ENCODE data around the gene SH3D21. TPM values are rescaled to one million over a fixed set of nuclear protein-coding genes. Genes with fewer than 3 reads are reported as not detected.
A peak's percentile ranks its signal among the peaks of the same experiment; 100 is the strongest.

Gene SH3D21
- total and polyA plus RNA-seq, 2 donors (not counting 1 experiment from before 2014, with no cell fraction given) = 0.49 to 1.8 TPM

DNA sequence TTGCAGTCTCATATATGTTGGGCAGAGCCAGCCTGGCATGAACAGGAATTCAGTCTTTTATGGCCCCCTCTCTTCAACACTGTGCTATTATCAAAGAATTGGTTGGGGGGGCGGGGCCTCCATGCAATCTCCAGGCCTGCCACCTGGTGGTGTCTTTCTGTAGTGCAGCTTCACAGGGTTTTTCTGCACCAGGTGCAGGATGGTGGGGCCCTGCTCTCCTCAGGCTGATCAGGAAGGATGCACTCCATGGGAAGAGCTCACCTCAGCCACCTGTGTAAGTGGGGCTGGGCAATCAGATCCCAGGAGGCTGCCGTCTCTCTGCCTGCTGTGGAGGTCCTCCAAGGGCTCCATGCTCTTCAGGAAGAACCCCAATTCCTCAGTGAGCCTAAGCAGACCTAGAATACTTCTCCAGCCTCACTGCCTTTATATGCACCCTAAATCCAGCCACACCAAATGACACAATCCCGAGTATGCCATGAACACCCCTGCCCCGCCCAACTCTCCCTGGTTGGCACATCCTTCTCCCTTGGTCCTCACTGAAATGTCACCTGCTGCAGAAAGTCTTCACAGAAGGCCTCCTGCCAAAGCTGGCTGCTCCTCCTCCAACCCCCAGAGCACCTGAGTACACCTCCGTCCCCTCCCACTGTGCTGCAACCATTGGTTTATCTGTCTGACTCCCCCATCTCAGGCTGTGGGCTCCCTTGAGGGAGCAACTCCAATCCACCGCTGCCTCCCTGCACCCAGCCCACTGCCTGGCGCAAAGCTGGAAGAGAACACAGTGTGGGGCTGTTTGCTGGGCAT lies 63.1 kb downstream of the SH3D21 start:
- ATAC-seq (ENCODE audit: low read depth) (peak; percentile 63), DNase-seq (peak; percentile 89)
- H4K20me1 ChIP-seq (ENCODE audit: control insufficient read depth, insufficient read depth, low read length, poor library complexity, severe bottlenecking) = peaks cover 29% of the 10 kb centered on the region
- no peaks in the 10 kb centered on the region for H3K9me3 ChIP-seq (ENCODE audit: control extremely low read depth in 1 of 3, control insufficient read depth in 2 of 3, insufficient read depth in 1 of 3, low read length in 2 of 3)
- H3K36me3 ChIP-seq (replicated peaks in 1 of 2; ENCODE audit: control extremely low read depth in 1 of 2, control insufficient read depth in 1 of 2, extremely low read depth in 1 of 2, insufficient read depth in 2 of 2, low read length in 1 of 2) = peaks cover 0 to 41% of the 10 kb centered on the region in 2 experiments
- ChIA-PET CTCF (interaction anchor here (0.6 to 6.7 kb wide), 22 partner anchors 8 to 220 kb away, joined by 3 to 52 read pairs (median 6); partner anchors contain the start of genes LSM10, SH3D21 and TRAPPC3), POLR2A (interaction anchor here (1.0 to 1.1 kb wide), 2 partner anchors 21 to 145 kb away, joined by 3 to 4 read pairs; partner anchors contain the start of gene THRAP3)
- H3K27ac ChIP-seq (ENCODE audit: low read length in 2 of 2) = no peak overlapping the region
- H3K9me3 Mint-ChIP-seq (ENCODE audit: insufficient read depth) = no peaks in the 10 kb centered on the region
- H3K79me2 ChIP-seq (ENCODE audit: control insufficient read depth, insufficient read depth, low read length) = peaks cover 95% of the 10 kb centered on the region
- 55% methylated on average over 7 of the region's 7 CpGs for WGBS (ENCODE audit: insufficient coverage)
- no peak overlapping the region for H3K4me3 ChIP-seq (ENCODE audit: control extremely low read depth in 1 of 5, extremely low read depth in 1 of 5, insufficient read depth in 1 of 5, low read depth in 2 of 5, low read length in 4 of 5)
- intact Hi-C loops (cut with micrococcal nuclease) = loop anchor here (1.0 to 5.0 kb wide), 5 partner anchors 26 to 62 kb away; partner anchors contain the start of genes EVA1B, LSM10 and SH3D21
- peak overlapping the region; percentile 17 for H3K4me2 ChIP-seq (replicated peaks; ENCODE audit: low read depth, low read length, poor library complexity, severe bottlenecking)
- peak overlapping the region; percentile 83 for H3K27ac Mint-ChIP-seq
- H3K27me3 ChIP-seq (replicated peaks in 1 of 4; ENCODE audit: control extremely low read depth in 1 of 4, control insufficient read depth in 3 of 4, insufficient read depth in 4 of 4, low read length in 3 of 4) = no peaks in the 10 kb centered on the region
- H3K4me3 Mint-ChIP-seq = peak overlapping the region; percentile 16
- no peak overlapping the region for H3K9ac ChIP-seq (ENCODE audit: low read length)
- peaks cover 66 to 84% of the 10 kb centered on the region in 2 donors for H3K4me1 ChIP-seq (ENCODE audit: control insufficient read depth in 2 of 2, insufficient read depth in 2 of 2, low read length in 2 of 2)
- no peaks in the 10 kb centered on the region for H3K27me3 Mint-ChIP-seq
- no peak overlapping the region for H2AFZ ChIP-seq (ENCODE audit: insufficient read depth, low read depth, low read length, poor library complexity, severe bottlenecking)
- peaks cover 76% of the 10 kb centered on the region for H3K4me1 Mint-ChIP-seq
- no peak for TF ChIP-seq EZH2 (IDR thresholded peaks at IDR 0.05; ENCODE audit: borderline replicate concordance, insufficient read depth, low read depth, low read length, poor library complexity, severe bottlenecking)
- TF ChIP-seq, protein P1, sequence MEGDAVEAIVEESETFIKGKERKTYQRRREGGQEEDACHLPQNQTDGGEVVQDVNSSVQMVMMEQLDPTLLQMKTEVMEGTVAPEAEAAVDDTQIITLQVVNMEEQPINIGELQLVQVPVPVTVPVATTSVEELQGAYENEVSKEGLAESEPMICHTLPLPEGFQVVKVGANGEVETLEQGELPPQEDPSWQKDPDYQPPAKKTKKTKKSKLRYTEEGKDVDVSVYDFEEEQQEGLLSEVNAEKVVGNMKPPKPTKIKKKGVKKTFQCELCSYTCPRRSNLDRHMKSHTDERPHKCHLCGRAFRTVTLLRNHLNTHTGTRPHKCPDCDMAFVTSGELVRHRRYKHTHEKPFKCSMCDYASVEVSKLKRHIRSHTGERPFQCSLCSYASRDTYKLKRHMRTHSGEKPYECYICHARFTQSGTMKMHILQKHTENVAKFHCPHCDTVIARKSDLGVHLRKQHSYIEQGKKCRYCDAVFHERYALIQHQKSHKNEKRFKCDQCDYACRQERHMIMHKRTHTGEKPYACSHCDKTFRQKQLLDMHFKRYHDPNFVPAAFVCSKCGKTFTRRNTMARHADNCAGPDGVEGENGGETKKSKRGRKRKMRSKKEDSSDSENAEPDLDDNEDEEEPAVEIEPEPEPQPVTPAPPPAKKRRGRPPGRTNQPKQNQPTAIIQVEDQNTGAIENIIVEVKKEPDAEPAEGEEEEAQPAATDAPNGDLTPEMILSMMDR (IDR thresholded peaks at IDR 0.05) = peak; percentile 88

Other genes with a start within 250 kb of the SH3D21 start
- not detected in 2 replicates for gene TEKT2, start 222.3 kb upstream of the SH3D21 start, total RNA-seq
- 0.25 TPM in 1 of 2 replicates, not detected in the other for gene TEKT2, start 222.3 kb upstream of the SH3D21 start, polyA plus RNA-seq
- gene ADPRS, start 217.5 kb upstream of the SH3D21 start, total RNA-seq = 20.9 and 24.0 TPM in 2 replicates
- gene ADPRS, start 217.5 kb upstream of the SH3D21 start, polyA plus RNA-seq = 15.0 and 17.4 TPM in 2 replicates
- 0.17 TPM in 2 replicates for gene COL8A2, start 181.1 kb upstream of the SH3D21 start, total RNA-seq
- not detected in 2 replicates for gene COL8A2, start 181.1 kb upstream of the SH3D21 start, polyA plus RNA-seq
- gene TRAPPC3, start 156.9 kb upstream of the SH3D21 start, total RNA-seq = 42.1 and 45.2 TPM in 2 replicates
- 40.5 and 50.3 TPM in 2 replicates for gene TRAPPC3, start 156.9 kb upstream of the SH3D21 start, polyA plus RNA-seq
- gene MAP7D1, start 150.2 kb upstream of the SH3D21 start, total RNA-seq = 65.2 and 66.4 TPM in 2 replicates
- 44.2 and 75.6 TPM in 2 replicates for gene MAP7D1, start 150.2 kb upstream of the SH3D21 start, polyA plus RNA-seq
- 153 and 159 TPM in 2 replicates for gene THRAP3, start 81.9 kb upstream of the SH3D21 start, total RNA-seq
- gene THRAP3, start 81.9 kb upstream of the SH3D21 start, polyA plus RNA-seq = 34.5 and 64.1 TPM in 2 replicates
- gene EVA1B, start 17.3 kb downstream of the SH3D21 start, total RNA-seq = 1.4 and 2.9 TPM in 2 replicates
- 0.67 and 1.2 TPM in 2 replicates for gene EVA1B, start 17.3 kb downstream of the SH3D21 start, polyA plus RNA-seq
- gene STK40, start 79.6 kb downstream of the SH3D21 start, total RNA-seq = 69.1 and 72.8 TPM in 2 replicates
- gene STK40, start 79.6 kb downstream of the SH3D21 start, polyA plus RNA-seq = 53.1 and 53.5 TPM in 2 replicates
- gene LSM10, start 91.5 kb downstream of the SH3D21 start, total RNA-seq = 70.6 and 73.5 TPM in 2 replicates
- gene LSM10, start 91.5 kb downstream of the SH3D21 start, polyA plus RNA-seq = 69.3 and 136 TPM in 2 replicates
- 0.56 and 0.94 TPM in 2 replicates for gene OSCP1, start 144.1 kb downstream of the SH3D21 start, total RNA-seq
- gene OSCP1, start 144.1 kb downstream of the SH3D21 start, polyA plus RNA-seq = 0.16 and 0.23 TPM in 2 replicates
- gene MRPS15, start 158.0 kb downstream of the SH3D21 start, total RNA-seq = 34.4 and 34.8 TPM in 2 replicates
- 27.1 and 28.0 TPM in 2 replicates for gene MRPS15, start 158.0 kb downstream of the SH3D21 start, polyA plus RNA-seq
- gene CSF3R, start 176.5 kb downstream of the SH3D21 start, total RNA-seq = 0.17 and 0.30 TPM in 2 replicates
- gene CSF3R, start 176.5 kb downstream of the SH3D21 start, polyA plus RNA-seq = 3.4 and 6.3 TPM in 2 replicates

Measured in B cell (primary cell).